ENCODE data around the gene GREB1L.

GRCh38 chr18:21261352-21261751 is 19.3 kb downstream of the GREB1L start:
- TF ChIP-seq, protein P1, sequence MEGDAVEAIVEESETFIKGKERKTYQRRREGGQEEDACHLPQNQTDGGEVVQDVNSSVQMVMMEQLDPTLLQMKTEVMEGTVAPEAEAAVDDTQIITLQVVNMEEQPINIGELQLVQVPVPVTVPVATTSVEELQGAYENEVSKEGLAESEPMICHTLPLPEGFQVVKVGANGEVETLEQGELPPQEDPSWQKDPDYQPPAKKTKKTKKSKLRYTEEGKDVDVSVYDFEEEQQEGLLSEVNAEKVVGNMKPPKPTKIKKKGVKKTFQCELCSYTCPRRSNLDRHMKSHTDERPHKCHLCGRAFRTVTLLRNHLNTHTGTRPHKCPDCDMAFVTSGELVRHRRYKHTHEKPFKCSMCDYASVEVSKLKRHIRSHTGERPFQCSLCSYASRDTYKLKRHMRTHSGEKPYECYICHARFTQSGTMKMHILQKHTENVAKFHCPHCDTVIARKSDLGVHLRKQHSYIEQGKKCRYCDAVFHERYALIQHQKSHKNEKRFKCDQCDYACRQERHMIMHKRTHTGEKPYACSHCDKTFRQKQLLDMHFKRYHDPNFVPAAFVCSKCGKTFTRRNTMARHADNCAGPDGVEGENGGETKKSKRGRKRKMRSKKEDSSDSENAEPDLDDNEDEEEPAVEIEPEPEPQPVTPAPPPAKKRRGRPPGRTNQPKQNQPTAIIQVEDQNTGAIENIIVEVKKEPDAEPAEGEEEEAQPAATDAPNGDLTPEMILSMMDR (conservative IDR thresholded peaks at IDR 0.05 in 1 of 2, IDR thresholded peaks at IDR 0.05 in 1 of 2; ENCODE audit: extremely low read depth in 1 of 2, insufficient read depth in 1 of 2, low read depth in 1 of 2, low read length in 2 of 2), result no peak
- TF ChIP-seq EZH2 (IDR thresholded peaks at IDR 0.05; ENCODE audit: borderline replicate concordance, low read length), result no peak

All from mammary epithelial cell (primary cell).